ENCODE data around the gene PXDN.
"Not testable (repeated sequence)": the region's sequence is repeated elsewhere in the genome, so short reads cannot be mapped to it uniquely, and the experiment has no call there.

The PXDN gene

DNA sequence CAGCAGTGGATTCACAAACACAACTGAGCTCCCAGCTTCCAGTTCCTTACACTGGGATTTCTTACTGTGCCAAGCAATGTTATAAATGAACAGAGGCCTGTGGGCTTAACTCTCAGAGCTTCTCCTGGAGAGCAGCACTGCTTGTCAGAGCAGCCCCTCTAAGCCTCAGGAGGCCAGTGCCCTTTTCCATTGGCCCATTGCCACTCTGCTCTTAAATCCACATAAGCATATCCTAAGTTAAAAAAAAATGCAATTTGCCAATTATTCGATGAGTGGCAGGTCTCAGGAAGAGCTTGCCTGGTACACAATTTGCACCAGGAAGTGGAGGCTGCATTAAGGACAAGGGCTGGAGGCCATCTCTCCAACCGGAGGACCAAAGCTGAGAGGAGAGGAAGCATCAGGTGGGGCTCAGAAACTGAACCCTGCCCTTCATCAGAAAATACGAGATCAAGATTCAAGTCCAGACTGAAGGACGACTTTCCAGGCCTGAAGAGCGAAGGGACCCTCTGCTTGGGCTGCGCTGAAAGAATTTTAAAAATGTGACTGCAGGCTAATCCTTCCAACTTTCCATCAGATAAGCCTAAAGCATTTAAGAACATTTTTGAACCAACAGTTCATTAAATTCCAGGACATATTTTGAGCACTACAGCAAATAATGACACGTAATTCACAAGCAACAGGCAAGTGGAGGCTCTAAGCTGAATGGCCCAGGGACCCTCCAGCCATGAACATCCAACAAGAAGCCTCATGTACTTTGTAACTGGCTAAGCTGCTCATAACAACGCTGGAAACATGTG, 28.4 kb upstream of the PXDN start:
- Histone ChIP-seq H3K4me2 (ENCODE audit: low read length) (no peak overlapping the region), H3K9ac (ENCODE audit: low read depth, low read length) (no peak overlapping the region), H3K4me3 (ENCODE audit: low read length) (no peak overlapping the region), H3K4me1 (ENCODE audit: control insufficient read depth, insufficient read depth, low read length) (no peaks in the 10 kb centered on the region), H3K27me3 (ENCODE audit: control insufficient read depth, insufficient read depth, low read length) (peaks cover 22% of the 10 kb centered on the region), H3K36me3 (ENCODE audit: insufficient read depth, low read length) (no peaks in the 10 kb centered on the region), H3K9me3 (replicated peaks; ENCODE audit: low read length) (no peaks in the 10 kb centered on the region)

DNA sequence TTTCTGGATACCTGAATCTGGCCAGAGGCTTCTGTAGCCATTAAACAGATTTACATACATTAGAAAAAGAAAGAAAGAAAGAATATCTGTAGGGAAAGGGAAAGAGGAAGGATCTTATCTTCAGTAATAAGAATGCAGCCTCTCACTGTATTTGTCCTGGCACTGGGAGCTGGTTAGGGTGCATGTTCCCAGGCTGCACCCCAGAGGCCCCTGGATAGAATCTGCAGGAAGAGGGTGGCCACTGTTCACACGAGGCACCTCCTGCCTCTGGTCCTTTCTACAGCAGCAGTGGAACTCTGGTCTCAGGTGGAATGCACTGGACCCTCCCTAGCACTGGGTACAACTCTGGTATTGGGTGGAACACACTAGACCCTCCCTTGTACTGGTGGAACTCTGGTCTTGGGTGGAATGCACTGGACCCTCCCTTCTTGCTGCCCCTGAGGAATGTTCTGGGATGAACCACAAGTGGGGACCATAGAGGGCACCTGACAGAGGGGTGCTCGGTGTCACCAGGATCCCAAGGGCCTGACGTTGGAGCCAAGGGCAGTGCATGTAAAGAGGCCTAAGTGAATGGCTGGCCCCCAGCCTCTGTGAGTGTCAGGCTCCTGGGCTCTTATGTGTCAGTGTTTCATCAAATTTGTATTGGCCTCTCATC, 27.4 kb upstream of the PXDN start:
- H3K4me3 ChIP-seq (ENCODE audit: low read length) = no peak overlapping the region

DNA sequence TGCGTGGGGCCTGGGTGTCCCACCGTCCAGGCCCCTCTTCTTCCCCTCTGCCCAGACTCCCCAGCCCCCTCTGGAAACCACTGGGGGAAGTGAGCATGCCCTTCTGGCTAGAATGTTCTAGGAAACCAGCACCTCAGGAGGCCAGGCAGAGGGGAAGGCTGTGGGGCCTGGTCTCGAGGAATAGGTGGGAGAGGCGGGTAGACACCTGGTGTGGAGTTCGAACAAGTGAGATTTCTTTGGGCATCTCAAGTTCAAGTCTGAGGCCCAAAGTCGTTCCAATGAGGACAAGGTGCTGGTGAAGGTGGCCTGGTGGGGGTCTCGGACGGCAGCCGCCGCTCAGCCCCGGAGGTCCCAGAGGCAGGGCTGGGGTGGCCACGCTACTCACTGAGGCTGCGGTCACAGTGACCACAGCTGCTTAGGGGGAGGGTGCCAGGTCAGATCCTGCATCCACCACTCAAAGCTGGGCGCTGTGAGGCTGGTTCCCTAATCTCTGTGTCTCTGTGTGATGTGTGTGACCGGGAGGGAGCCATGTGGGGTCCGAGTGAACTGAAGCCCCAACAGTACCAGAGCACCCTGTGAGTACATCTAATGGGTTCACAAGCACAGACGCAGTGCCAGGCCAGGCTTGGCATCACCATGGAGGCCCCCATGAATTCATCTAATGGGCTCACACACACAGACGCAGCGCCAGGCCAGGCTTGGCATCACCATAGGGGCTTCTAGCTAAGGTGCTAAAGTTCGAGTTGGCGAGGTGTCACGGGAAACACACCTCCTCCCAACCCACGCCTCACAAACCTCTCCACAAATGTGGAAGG, 26.5 kb upstream of the PXDN start:
- H3K9me3 ChIP-seq (replicated peaks; ENCODE audit: low read length) = no peaks in the 10 kb centered on the region
- no peak overlapping the region for H3K9ac ChIP-seq (ENCODE audit: low read depth, low read length)

More for the DNA sequence above, 27.4 kb upstream of the PXDN start:
- no peaks in the 10 kb centered on the region for H3K36me3 ChIP-seq (ENCODE audit: insufficient read depth, low read length)
- H3K9ac ChIP-seq (ENCODE audit: low read depth, low read length) = no peak overlapping the region
- peaks cover 16% of the 10 kb centered on the region for H3K27me3 ChIP-seq (ENCODE audit: control insufficient read depth, insufficient read depth, low read length)
- no peak overlapping the region for H3K4me2 ChIP-seq (ENCODE audit: low read length)
- H3K9me3 ChIP-seq (replicated peaks; ENCODE audit: low read length) = no peaks in the 10 kb centered on the region
- no peaks in the 10 kb centered on the region for H3K4me1 ChIP-seq (ENCODE audit: control insufficient read depth, insufficient read depth, low read length)

DNA sequence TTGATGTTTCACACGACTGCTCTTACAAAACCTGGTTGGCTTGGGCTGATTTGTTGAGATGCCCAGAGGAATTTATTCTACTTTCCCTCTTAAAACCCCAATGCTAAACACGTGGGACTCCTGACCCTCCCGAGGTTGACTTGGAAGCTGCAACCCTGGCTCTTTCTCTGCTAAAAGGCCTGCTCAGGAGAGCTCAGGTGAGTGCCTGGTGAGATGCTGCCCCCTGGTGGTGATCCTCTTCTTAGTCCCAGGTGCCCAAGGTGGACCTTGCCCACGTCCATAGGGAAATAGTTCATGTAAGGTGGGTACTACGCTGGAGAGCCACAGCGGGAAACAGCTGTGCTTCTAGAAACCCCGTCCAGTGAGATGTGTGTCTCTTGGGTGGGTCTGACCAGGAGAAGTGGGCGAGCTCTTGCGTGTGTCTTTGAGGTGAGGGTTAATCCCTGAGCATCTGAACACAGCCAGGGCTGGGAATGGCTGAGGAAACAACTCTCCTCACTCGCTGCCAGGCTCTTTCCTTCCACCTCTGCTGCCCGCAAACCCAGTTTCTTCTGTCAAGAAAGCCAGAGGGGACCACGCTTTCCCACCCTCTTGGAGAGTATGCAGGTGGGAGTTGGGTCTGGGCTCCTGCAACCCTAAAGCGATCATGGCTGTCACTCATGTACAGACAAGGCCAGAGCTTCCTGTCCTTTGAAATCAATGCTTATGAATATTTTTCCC, 25.5 kb upstream of the PXDN start:
- Histone ChIP-seq H3K36me3 (ENCODE audit: insufficient read depth, low read length) (no peaks in the 10 kb centered on the region), H3K4me1 (ENCODE audit: control insufficient read depth, insufficient read depth, low read length) (no peaks in the 10 kb centered on the region), H3K9ac (ENCODE audit: low read depth, low read length) (no peak overlapping the region), H3K27me3 (ENCODE audit: control insufficient read depth, insufficient read depth, low read length) (peaks cover 16% of the 10 kb centered on the region), H3K4me2 (ENCODE audit: low read length) (no peak overlapping the region), H3K4me3 (ENCODE audit: low read length) (no peak overlapping the region), H3K9me3 (replicated peaks; ENCODE audit: low read length) (no peaks in the 10 kb centered on the region)

More for the DNA sequence above, 26.5 kb upstream of the PXDN start:
- Histone ChIP-seq H3K4me2 (ENCODE audit: low read length) (no peak overlapping the region), H3K4me3 (ENCODE audit: low read length) (no peak overlapping the region), H3K4me1 (ENCODE audit: control insufficient read depth, insufficient read depth, low read length) (no peaks in the 10 kb centered on the region), H3K36me3 (ENCODE audit: insufficient read depth, low read length) (no peaks in the 10 kb centered on the region), H3K27me3 (ENCODE audit: control insufficient read depth, insufficient read depth, low read length) (peaks cover 16% of the 10 kb centered on the region)

DNA sequence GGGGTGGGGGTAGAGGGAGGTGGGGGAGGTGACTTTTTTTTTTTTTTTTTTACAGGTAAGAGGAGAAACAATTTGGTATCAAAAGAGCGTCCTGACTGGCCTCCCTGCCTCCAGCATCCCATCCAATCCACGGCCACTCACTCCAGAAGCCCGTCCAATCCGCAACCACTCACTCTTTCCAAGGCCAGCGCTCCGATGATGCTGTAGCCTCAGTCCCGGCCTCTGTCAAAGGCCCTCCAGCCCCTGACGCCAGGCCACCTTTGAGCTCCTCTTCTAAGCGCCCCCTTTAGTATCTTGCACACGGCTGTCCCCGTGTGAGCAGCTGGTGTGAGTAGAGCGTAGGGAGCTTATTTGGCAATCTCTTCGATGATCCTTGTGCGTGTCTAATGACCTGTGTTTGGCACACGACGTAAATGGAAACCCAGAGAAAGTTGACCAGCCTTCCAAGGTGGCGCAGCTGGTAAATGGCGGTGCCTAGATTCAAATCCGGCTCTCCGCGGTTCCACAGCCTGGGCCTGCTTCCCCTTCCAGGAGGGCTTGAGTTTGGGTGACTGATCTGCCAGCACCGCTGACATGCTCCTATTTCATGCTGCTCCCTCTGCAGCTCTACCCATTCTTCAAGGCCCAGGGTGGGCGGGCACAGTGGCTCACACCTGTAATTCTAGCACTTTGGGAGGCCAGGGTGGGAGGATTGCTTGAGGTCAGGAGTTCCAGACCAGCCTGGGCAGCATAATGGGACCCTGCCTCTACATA, 23.8 kb upstream of the PXDN start:
- H3K4me2 ChIP-seq (ENCODE audit: low read length) = no peak overlapping the region
- H3K36me3 ChIP-seq (ENCODE audit: insufficient read depth, low read length) = no peaks in the 10 kb centered on the region
- no peak overlapping the region for H3K4me3 ChIP-seq (ENCODE audit: low read length)
- H3K4me1 ChIP-seq (ENCODE audit: control insufficient read depth, insufficient read depth, low read length) = no peaks in the 10 kb centered on the region
- peaks cover 2% of the 10 kb centered on the region for H3K27me3 ChIP-seq (ENCODE audit: control insufficient read depth, insufficient read depth, low read length)
- H3K9me3 ChIP-seq (replicated peaks; ENCODE audit: low read length) = no peaks in the 10 kb centered on the region
- H3K9ac ChIP-seq (ENCODE audit: low read depth, low read length) = no peak overlapping the region

DNA sequence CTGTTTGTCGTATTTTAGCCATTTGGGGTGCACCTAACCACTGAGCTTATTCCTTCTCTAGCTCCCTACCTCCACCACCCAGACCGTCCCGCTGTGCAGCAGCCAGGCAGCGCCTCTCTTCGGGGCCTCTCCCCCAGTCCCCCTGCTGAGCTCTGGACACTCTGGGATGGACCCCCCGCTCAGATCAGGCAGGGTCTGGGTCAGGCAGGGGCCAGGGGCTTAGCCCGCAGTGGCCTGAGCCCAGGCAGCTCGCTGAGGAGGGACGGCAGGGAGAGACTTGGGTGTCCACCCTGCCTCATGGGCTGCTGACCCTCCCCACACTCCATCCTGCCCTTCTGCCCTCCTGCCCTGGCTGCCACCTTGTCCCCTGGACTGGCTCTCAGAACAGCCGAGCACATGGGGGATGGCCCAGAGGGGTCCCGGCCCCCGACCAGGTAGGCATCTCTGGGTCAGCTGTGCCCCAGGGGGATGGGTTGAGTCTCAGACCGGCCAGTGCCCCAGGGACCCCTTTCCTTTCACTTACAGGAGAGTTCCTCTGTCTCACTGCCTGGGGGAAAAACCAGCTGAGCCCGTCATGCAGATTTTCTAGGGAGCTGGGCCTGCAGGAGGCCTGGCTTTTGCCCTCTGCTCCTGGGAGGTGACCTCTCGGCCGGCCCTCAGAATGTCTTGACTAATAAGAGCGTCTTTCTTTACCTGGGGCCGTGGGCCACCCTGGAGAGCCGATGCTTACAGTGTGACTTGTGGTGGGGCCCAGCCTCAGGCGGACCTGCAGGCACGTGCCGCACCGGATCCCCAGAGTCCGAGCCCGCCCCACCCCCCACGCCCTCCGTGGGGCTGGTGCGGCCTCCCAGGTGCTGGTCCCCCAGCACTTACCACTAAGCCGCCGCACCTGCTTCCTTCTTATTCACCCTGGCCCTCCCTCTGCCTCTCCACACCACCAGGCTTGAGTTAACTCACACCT, 22.8 kb upstream of the PXDN start:
- Histone ChIP-seq H3K4me1 (ENCODE audit: control insufficient read depth, insufficient read depth, low read length) (no peaks in the 10 kb centered on the region), H3K9ac (ENCODE audit: low read depth, low read length) (no peak overlapping the region), H3K36me3 (ENCODE audit: insufficient read depth, low read length) (no peaks in the 10 kb centered on the region), H3K4me3 (ENCODE audit: low read length) (no peak overlapping the region), H3K4me2 (ENCODE audit: low read length) (no peak overlapping the region), H3K27me3 (ENCODE audit: control insufficient read depth, insufficient read depth, low read length) (no peaks in the 10 kb centered on the region), H3K9me3 (replicated peaks; ENCODE audit: low read length) (no peaks in the 10 kb centered on the region)

DNA sequence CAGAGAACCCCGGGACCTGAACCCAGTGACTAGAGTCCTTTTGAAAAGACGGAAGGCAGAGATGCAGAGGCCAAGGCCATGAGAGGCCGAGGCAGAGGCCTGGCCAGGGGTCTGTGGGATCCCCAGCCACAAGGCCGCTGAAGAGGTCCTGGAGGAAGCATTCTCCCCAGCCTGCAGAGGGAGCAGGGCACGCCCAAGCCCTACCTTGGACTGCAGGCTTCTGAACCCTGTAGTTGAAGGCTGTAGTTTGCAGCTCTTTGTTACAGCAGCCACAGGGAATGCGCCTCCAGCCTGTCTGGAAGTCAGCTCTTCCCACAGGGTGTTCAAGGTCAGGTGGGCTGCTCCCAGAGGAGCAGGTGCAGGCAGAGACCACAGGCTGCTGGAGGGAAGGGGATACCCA, 22.1 kb upstream of the PXDN start:
- H3K36me3 ChIP-seq (ENCODE audit: insufficient read depth, low read length) = no peaks in the 10 kb centered on the region
- no peaks in the 10 kb centered on the region for H3K27me3 ChIP-seq (ENCODE audit: control insufficient read depth, insufficient read depth, low read length)
- no peaks in the 10 kb centered on the region for H3K4me1 ChIP-seq (ENCODE audit: control insufficient read depth, insufficient read depth, low read length)
- H3K9ac ChIP-seq (ENCODE audit: low read depth, low read length) = no peak overlapping the region
- H3K4me2 ChIP-seq (ENCODE audit: low read length) = no peak overlapping the region
- H3K9me3 ChIP-seq (replicated peaks; ENCODE audit: low read length) = no peaks in the 10 kb centered on the region
- no peak overlapping the region for H3K4me3 ChIP-seq (ENCODE audit: low read length)

DNA sequence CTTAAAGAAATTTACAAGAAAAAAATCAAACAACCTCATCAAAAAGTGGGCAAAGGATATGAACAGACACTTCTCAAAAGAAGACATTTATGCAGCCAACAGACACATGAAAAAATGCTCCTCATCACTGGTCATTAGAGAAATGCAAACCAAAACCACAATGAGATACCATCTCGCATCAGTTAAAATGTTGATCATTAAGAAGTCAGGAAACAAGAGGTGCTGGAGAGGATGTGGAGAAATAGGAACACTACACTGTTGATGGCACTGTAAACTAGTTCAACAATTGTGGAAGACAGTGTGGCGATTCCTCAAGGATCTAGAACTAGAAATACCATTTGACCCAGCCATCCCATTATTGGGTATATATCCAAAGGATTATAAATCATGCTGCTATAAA, 20.9 kb upstream of the PXDN start:
- not testable (repeated sequence) for H3K4me3 ChIP-seq (ENCODE audit: low read length); H3K36me3 ChIP-seq (ENCODE audit: insufficient read depth, low read length); H3K9me3 ChIP-seq (replicated peaks; ENCODE audit: low read length); H3K4me2 ChIP-seq (ENCODE audit: low read length); H3K9ac ChIP-seq (ENCODE audit: low read depth, low read length); H3K27me3 ChIP-seq (ENCODE audit: control insufficient read depth, insufficient read depth, low read length); H3K4me1 ChIP-seq (ENCODE audit: control insufficient read depth, insufficient read depth, low read length)

DNA sequence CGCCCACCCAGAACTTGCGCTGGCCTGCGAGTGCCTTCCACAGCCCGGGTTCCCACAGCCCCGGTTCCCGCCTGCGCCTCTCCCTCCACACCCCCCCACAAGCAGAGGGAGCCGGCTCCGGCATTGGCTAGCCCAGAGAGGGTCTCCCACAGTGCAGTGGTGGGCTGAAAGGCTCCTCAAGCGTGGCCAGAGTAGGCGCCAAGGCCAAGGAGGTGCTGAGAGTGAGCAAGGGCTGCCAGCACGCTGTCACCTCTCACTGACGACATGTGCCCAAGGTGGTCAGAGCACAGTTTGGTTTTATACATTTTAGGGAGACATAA, 15.3 kb upstream of the PXDN start:
- Histone ChIP-seq H3K9ac (ENCODE audit: low read depth, low read length) (no peak overlapping the region), H3K4me1 (ENCODE audit: control insufficient read depth, insufficient read depth, low read length) (no peaks in the 10 kb centered on the region)

More for the DNA sequence above, 15.3 kb upstream of the PXDN start:
- no peaks in the 10 kb centered on the region for H3K36me3 ChIP-seq (ENCODE audit: insufficient read depth, low read length)
- no peaks in the 10 kb centered on the region for H3K9me3 ChIP-seq (replicated peaks; ENCODE audit: low read length)
- H3K4me3 ChIP-seq (ENCODE audit: low read length) = no peak overlapping the region
- H3K4me2 ChIP-seq (ENCODE audit: low read length) = no peak overlapping the region
- peaks cover 8% of the 10 kb centered on the region for H3K27me3 ChIP-seq (ENCODE audit: control insufficient read depth, insufficient read depth, low read length)
